Activated T-cell treated with anti-CD3 and anti-CD28 coated beads, Interleukin-2, amount 50 U/mL, for 72 hours (primary cell): ENCODE measurements around the gene ZFP36. TPM values are rescaled to one million over a fixed set of nuclear protein-coding genes. Genes with fewer than 3 reads are reported as not detected.
"Not testable (repeated sequence)": the region's sequence is repeated elsewhere in the genome, so short reads cannot be mapped to it uniquely, and the experiment has no call there.

Experiments
- ATAC-seq, 2 donors: fragments of 150-1000 bp; cut with Tn5 transposase; replicated peaks in 1 of 2; 2 replicates each; pipeline ENCODE4 v1.10.0; 2021; ENCODE audit warnings: moderate library complexity in 2 of 2, mild to moderate bottlenecking in 1 of 2
- DNase-seq, 2 donors: peaks; one replicate each; pipeline ENCODE4 v3.0.0; 2021 to 2022; ENCODE audit warnings: mixed read lengths in 1 of 2
- H3K27ac Mint-ChIP-seq: one replicate; pipeline ENCODE4 v1.8.0; 2022; ENCODE audit warnings: mild to moderate bottlenecking, moderate library complexity, mixed read lengths
- H3K27me3 Mint-ChIP-seq: one replicate; pipeline ENCODE4 v1.8.0; 2022; ENCODE audit warnings: low read depth, mixed read lengths
- H3K36me3 Mint-ChIP-seq, 2 donors: one replicate each; pipeline ENCODE4 v1.8.0; 2022; ENCODE audit warnings: mixed read lengths in 2 of 2, mild to moderate bottlenecking in 1 of 2; ENCODE audit not compliant: insufficient read depth in 2 of 2
- H3K4me1 Mint-ChIP-seq: one replicate; pipeline ENCODE4 v1.8.0; 2022; ENCODE audit warnings: low read depth, mixed read lengths
- H3K4me3 Mint-ChIP-seq, 2 donors: one replicate each; pipeline ENCODE4 v1.8.0; 2022; ENCODE audit warnings: mild to moderate bottlenecking in 2 of 2, mixed read lengths in 2 of 2, moderate library complexity in 2 of 2
- H3K9me3 Mint-ChIP-seq, 2 donors: one replicate each; pipeline ENCODE4 v1.8.0; 2022; ENCODE audit warnings: mixed read lengths in 2 of 2
- total RNA-seq, 2 donors: library from RNA; stranded (reverse); gene quantifications; one replicate each; pipeline ENCODE4 v1.2.3, GENCODE V29; 2022

ZFP36 gene
- total RNA-seq, 2 donors from 2014 or later = 81.4 to 108 TPM

GRCh38 chr19:39436350-39436716, 29.7 kb downstream of the ZFP36 start:
- H3K36me3 Mint-ChIP-seq = peaks cover 20 to 26% of the 10 kb centered on the region in 2 donors
- H3K27me3 Mint-ChIP-seq = no peaks in the 10 kb centered on the region
- H3K27ac Mint-ChIP-seq = peak overlapping the region; percentile 97
- no peak for DNase-seq
- peak overlapping the region; percentile 99 for H3K4me3 Mint-ChIP-seq
- ATAC-seq = no peak
- peaks cover 69% of the 10 kb centered on the region for H3K4me1 Mint-ChIP-seq
- no peaks in the 10 kb centered on the region for H3K9me3 Mint-ChIP-seq

- Mint-ChIP-seq H3K36me3 (peaks cover 14 to 17% of the 10 kb centered on the region in 2 donors), H3K4me3 (no peak overlapping the region), H3K27ac (no peak overlapping the region), H3K9me3 (no peaks in the 10 kb centered on the region), H3K4me1 (peaks cover 54% of the 10 kb centered on the region), H3K27me3 (no peaks in the 10 kb centered on the region)
- ATAC-seq = no peak
- no peak for DNase-seq
Observed at GRCh38 chr19:39438270-39438934, 31.8 kb downstream of the ZFP36 start.

- no peaks in the 10 kb centered on the region for H3K9me3 Mint-ChIP-seq
- peaks cover 52% of the 10 kb centered on the region for H3K4me1 Mint-ChIP-seq
- H3K27ac Mint-ChIP-seq = peak overlapping the region; percentile 92
- DNase-seq = no peak
- H3K4me3 Mint-ChIP-seq = peak overlapping the region; percentile 90 to 96
- H3K36me3 Mint-ChIP-seq = peaks cover 19 to 33% of the 10 kb centered on the region in 2 donors
- ATAC-seq = no peak
- H3K27me3 Mint-ChIP-seq = no peaks in the 10 kb centered on the region
Observed at GRCh38 chr19:39444598-39445195, 38.0 kb downstream of the ZFP36 start.

- Mint-ChIP-seq H3K27me3 (no peaks in the 10 kb centered on the region), H3K36me3 (peaks cover 19 to 33% of the 10 kb centered on the region in 2 donors), H3K27ac (peak within 1 kb of the TSS; percentile 92), H3K4me3 (peak within 1 kb of the TSS; percentile 90 to 96), H3K4me1 (peaks cover 52% of the 10 kb centered on the region), H3K9me3 (no peaks in the 10 kb centered on the region)
- ATAC-seq (peak; percentile 93 to 94), DNase-seq (peak; percentile 97 to 99)
Observed at GRCh38 chr19:39445196-39446111, 38.8 kb downstream of the ZFP36 start, which contains the start of gene SUPT5H. TSS of gene SUPT5H (plus strand) at chr19:39445582. CDS start at chr19:39445891, 309 bp downstream.

GRCh38 chr19:39446365-39447084, 39.9 kb downstream of the ZFP36 start:
- DNase-seq (no peak), ATAC-seq (no peak)
- H3K4me3 Mint-ChIP-seq = peak overlapping the region; percentile 90 to 96
- peak overlapping the region; percentile 92 for H3K27ac Mint-ChIP-seq
- H3K27me3 Mint-ChIP-seq = no peaks in the 10 kb centered on the region
- H3K4me1 Mint-ChIP-seq = peaks cover 55% of the 10 kb centered on the region
- peaks cover 19 to 34% of the 10 kb centered on the region in 2 donors for H3K36me3 Mint-ChIP-seq
- no peaks in the 10 kb centered on the region for H3K9me3 Mint-ChIP-seq

GRCh38 chr19:39448271-39448670, 41.6 kb downstream of the ZFP36 start:
- Mint-ChIP-seq H3K4me1 (peaks cover 65% of the 10 kb centered on the region), H3K27ac (peak overlapping the region; percentile 85), H3K9me3 (no peaks in the 10 kb centered on the region), H3K4me3 (peak overlapping the region; percentile 90 to 96), H3K36me3 (peaks cover 31 to 49% of the 10 kb centered on the region in 2 donors), H3K27me3 (no peaks in the 10 kb centered on the region)
- ATAC-seq (no peak), DNase-seq (peak in 1 of 2 donors; percentile 34)

- DNase-seq (peak in 1 of 2 donors; percentile 33), ATAC-seq (no peak)
- Mint-ChIP-seq H3K9me3 (no peaks in the 10 kb centered on the region), H3K36me3 (peaks cover 31 to 56% of the 10 kb centered on the region in 2 donors), H3K4me3 (peak overlapping the region; percentile 90 to 96), H3K27me3 (no peaks in the 10 kb centered on the region), H3K4me1 (peaks cover 65% of the 10 kb centered on the region), H3K27ac (peak overlapping the region; percentile 85)
Observed at GRCh38 chr19:39449116-39449797, 42.6 kb downstream of the ZFP36 start.

- ATAC-seq, H3K9me3 Mint-ChIP-seq, H3K4me3 Mint-ChIP-seq, DNase-seq, H3K27me3 Mint-ChIP-seq: not testable (repeated sequence)
- Mint-ChIP-seq H3K4me1 (peaks cover 73% of the 10 kb centered on the region), H3K36me3 (peaks cover 24 to 45% of the 10 kb centered on the region in 2 donors), H3K27ac (peak overlapping the region; percentile 50)
Observed at GRCh38 chr19:39451257-39451656, 44.6 kb downstream of the ZFP36 start.

Other genes with a start within 250 kb of the ZFP36 start
- gene NCCRP1, start 209.9 kb upstream of the ZFP36 start, total RNA-seq = not detected
- gene SYCN, start 202.6 kb upstream of the ZFP36 start, total RNA-seq = not detected
- under 1 TPM in 1 of 2 donors, not detected in 1; 0.53 TPM for gene IFNL3, start 161.8 kb upstream of the ZFP36 start, total RNA-seq
- not detected for gene IFNL4, start 158.0 kb upstream of the ZFP36 start, total RNA-seq
- gene IFNL2, start 138.5 kb upstream of the ZFP36 start, total RNA-seq = under 1 TPM in 1 of 2 donors, not detected in 1; 0.46 TPM
- gene IFNL1, start 110.4 kb upstream of the ZFP36 start, total RNA-seq = 1 to 10 TPM in 1 of 2 donors, under 1 TPM in 1; 0.29 to 1.7 TPM
- 1 to 10 TPM; 4.5 to 6.7 TPM for gene LRFN1, start 86.0 kb upstream of the ZFP36 start, total RNA-seq
- 100 to 1,000 TPM; 351 to 353 TPM for gene GMFG, start 70.8 kb upstream of the ZFP36 start, total RNA-seq
- gene SAMD4B, start 64.4 kb upstream of the ZFP36 start, total RNA-seq = 10 to 100 TPM; 59.6 to 63.6 TPM
- 10 to 100 TPM; 52.0 TPM for gene PAF1, start 15.7 kb upstream of the ZFP36 start, total RNA-seq
- gene MED29, start 15.5 kb upstream of the ZFP36 start, total RNA-seq = 10 to 100 TPM; 26.4 to 34.3 TPM
- gene PLEKHG2, start 5.8 kb downstream of the ZFP36 start, total RNA-seq = 10 to 100 TPM; 86.5 to 92.1 TPM
- 1,000 to 10,000 TPM; 3,177 to 3,644 TPM for gene RPS16, start 29.1 kb downstream of the ZFP36 start, total RNA-seq
- 100 to 1,000 TPM; 192 to 201 TPM for gene SUPT5H, start 38.7 kb downstream of the ZFP36 start, total RNA-seq
- gene TIMM50, start 74.0 kb downstream of the ZFP36 start, total RNA-seq = 10 to 100 TPM; 52.4 to 55.8 TPM
- gene DLL3, start 92.1 kb downstream of the ZFP36 start, total RNA-seq = 1 to 10 TPM in 1 of 2 donors, under 1 TPM in 1; 0.72 to 1.1 TPM
- gene SELENOV, start 108.3 kb downstream of the ZFP36 start, total RNA-seq = not detected
- 1 to 10 TPM; 4.3 to 4.5 TPM for gene EID2B, start 126.0 kb downstream of the ZFP36 start, total RNA-seq
- 10 to 100 TPM; 15.3 to 16.0 TPM for gene EID2, start 133.3 kb downstream of the ZFP36 start, total RNA-seq
- gene LGALS13, start 195.7 kb downstream of the ZFP36 start, total RNA-seq = not detected
- gene LGALS16, start 249.1 kb downstream of the ZFP36 start, total RNA-seq = not detected